GM18867 (cell line): ENCODE measurements around the gene FBRSL1.
A peak's percentile ranks its signal among the peaks of the same experiment; 100 is the strongest.

Experiments used
- ATAC-seq: cut with Tn5 transposase; IDR thresholded peaks from one replicate; pipeline ENCODE4 v1.9.1; 2021; ENCODE audit warnings: mild to moderate bottlenecking, moderate library complexity; ENCODE audit not compliant: unreplicated experiment

The FBRSL1 gene

DNA sequence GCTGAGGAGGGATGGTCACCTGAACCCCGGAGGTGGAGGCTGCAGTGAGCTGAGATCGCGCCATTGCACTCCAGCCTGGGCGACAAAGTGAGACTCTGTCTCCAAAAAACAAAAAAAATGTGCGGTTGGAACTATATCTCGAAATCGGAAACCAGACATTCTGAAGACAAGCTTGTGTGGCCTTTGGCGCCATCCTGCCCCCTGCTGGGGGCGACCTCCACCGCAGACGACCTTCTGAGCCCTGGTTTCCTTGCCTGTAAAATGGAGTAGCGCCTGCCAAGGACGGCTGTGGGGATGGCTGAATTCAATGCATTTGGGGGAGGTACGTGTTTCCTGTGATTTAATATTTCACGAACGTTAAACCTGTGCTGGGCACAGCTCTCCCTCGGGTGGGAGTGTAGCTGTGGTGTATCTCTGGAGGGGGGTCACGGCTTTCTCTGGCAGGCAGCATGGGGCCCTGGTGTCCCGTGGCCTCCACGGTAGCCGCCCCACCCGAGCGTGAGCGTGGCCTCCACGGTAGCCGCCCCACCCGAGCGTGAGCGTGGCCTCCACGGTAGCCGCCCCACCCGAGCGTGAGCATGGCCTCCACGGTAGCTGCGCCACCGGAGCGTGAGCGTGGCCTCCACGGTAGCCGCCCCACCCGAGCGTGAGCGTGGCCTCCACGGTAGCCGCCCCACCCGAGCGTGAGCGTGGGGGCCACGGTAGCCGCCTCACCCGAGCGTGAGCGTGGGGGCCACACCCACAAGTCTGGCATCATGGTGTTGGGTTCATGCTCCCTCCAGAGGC, 65.1 kb downstream of the FBRSL1 start:
- ATAC-seq: no peak

DNA sequence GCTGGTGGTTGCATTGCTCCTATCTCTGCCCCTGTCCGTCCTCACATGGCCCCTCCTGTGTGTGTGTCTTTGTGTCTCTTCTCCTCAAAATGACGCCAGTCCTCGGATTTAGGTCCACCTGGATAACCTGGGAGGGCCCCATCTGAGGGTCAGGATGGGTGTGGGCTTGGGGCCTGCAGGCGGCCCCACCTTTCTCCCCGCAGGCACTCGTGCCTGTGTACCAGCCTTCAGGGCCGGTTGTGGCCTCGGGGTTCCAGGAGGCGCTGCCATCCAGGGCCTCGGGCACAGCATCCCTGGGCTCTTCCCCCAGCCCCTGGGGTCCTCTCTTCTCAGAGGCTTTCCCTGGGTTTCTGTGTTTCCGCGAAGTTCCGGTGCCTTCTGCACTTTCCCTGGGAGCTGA, 65.7 kb downstream of the FBRSL1 start:
- no peak for ATAC-seq

DNA sequence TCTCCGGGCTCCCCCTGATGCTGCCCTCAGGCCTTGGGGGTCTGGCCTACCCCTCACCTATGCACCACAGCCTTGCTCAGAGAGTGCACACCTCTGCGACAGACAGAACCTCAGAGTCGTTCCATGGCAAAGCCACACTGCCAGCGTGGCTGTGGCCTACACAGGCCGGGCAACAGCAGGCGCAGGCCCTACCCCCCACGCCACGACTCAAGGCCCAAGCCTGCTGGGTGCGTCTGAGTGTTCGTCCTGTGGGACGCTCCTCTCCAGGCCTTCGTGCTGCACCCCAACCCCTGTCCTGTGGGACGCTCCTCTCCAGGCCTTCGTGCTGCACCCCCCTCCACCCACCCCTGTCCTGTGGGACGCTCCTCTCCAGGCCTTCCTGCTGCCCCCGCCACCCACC, 66.3 kb downstream of the FBRSL1 start:
- no peak for ATAC-seq

DNA sequence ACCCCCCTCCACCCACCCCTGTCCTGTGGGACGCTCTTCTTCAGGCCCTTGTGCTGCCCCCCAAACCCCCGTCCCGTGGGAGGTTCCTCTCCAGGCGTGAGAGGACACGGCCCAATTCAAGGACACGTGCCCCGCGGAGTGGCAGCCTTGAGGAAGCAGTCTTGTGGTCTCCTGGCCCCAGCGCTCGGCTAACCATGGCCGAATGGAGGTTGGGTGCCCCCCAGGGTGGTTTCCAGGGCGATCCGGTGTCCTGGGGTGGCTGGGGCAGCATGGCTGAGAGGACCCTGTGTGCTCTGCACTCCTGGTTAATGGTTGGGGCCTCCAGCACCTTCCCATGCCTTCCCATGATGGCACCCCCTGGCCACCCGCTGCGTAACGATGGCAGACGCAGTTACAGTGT, 66.8 kb downstream of the FBRSL1 start:
- no peak for ATAC-seq

DNA sequence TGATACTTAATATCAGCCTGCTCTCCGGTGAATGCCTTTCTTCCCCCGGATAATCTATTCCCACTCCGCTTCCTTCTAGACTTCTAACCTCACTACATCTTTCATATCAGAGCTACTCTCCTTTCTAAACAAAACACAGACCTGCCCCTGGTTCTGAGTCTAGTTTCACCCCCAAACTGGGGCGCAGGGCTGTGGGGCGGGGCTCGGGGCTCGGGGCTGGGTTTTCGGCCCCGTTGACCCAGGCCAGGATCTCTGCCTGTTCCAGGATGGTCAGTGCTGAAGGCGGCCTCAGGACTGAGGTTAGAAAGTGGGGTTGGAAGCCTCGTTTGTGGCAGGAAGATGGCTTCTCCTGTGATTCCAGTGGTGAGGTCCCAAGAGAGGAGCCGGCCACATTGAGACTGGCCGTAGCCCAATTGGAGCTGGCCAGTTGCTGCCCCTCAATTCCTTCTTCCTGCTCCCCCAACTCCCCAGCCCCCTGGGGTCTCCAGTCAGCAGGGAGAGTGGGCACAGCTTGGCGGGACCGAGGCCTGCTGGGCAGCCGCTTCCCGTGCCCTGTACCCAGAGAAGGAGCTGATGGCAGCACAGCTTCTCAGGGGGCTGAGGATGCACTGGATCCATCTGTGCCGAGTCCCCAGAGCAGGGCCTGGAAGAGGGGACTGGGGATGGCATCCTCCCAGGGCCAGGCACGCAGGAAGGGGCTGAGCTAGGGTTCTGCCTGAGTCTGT, 67.5 kb downstream of the FBRSL1 start:
- ATAC-seq: no peak

DNA sequence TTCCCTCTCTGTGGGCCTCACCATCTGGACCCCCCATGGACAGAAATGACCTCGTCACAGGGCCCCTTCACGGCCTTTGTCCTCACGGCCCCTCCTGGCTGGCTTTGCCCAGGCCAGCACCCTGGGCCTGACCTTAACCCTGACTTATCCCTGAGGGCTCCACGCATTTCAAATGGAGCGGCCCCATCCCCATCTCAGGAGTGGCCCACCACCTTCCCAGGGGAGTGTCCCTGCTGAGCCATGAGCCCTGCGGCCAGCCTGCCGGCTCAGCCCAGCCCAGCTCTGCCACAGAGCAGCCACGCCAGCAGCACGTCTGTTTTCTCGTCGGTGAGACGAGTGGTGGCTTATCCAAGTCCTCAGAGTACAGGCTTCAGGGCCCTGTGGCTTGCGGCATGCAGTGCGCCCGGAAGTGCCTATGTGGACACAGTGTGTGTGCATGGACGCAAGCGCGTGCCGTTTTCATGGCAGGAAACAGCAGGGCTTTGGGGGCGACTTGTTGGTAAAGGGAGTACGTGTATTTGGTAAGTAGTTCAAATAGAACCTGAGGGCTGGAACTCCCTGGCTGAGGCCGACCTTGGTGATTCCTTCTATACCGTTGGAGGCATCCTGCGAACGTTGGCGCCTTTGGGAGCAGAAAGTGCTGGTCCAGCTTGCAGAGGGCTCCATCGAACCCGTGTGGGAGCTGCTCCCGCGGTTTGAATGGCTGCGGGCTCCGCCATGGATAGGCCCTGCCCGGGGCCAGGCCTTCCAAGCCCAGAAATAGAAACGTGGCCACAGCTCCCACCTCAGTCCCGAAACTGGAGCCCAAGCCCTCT, 68.3 kb downstream of the FBRSL1 start:
- no peak for ATAC-seq

DNA sequence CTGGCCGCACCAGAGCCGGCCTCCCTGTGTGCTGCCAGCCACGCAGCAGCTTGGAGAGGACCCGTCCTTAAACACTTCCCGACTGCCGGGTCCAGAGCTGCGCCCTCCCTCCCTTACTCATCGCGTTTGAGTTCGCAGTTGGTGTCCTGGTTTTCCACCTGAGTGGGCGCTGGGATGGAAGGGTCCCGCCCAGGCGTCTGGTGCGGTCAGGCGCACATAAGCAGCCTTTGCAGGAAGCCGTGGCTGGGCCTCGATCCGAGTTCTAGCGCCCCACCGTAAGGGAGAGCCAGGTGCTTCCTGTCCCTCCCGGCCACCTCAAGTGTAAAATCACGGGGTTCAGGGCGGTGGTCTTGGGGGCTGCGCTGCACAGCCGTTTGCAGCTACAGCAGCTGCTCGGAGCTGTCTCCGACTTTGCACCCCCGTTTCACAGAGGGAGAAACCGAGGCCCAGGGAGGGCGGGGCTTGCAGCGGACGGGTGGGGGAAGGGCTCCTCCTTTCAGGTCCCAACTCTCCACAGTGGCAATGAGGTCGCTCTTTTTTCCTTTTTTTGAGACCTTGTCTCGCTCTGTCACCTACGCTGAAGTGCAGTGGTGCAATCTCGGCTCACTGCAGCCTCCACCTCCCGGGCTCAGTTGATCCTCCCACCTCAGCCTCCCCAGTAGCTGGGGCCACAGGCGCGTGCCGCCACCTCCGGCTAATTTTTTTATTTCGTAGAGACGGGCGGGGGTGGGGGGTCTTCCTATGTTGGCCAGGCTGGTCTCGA, 69.1 kb downstream of the FBRSL1 start:
- no peak for ATAC-seq

DNA sequence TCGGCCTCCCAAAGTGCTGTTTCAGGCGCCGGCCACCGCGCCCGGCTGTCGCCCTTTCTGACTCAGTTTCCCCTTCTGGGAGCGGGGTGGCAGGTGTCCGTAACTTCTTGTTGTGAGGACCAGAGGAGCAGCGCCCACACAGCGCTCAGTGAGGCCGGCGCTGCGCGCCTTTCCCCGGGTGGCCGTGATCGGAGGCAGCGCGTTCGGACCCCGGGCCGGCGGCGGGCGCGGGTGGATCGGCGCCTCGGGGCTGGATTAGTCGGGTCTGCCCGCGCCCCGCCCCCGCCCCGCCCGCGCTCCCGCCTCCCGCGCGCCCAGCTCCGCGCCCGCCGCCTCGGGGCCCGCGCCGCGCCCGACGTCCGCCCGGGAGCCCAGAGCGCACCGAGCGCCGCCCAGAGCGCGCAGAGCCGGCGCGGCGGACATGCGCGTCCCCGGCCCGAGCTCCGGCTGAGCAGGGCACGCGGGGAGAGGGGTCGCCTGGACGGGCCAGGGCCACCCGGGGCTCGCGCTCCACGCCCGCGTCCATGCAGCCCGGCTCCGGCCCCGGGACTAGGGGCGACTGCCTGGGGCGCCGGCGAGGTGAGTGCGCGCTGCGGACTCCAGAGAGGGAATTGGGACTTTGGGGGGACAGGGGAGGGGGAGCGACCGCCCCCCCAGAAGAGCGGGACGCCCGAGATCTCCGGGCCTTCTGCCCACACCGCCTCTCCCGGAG, 69.9 kb downstream of the FBRSL1 start:
- peak; percentile 50 for ATAC-seq

DNA sequence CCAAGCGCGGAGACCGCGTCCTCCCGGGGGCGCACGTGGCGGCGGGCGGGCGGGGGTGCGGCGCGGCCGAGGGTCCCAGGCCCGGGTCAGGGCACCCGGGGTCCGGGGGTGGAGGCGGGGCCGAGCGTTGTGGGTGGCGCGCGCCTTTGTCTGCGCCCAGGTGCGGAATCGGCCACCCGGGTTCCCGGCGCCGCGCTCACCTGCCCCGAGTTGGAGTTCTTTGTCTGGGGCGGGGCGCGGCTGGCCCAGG, 70.3 kb downstream of the FBRSL1 start:
- peak; percentile 32 for ATAC-seq

DNA sequence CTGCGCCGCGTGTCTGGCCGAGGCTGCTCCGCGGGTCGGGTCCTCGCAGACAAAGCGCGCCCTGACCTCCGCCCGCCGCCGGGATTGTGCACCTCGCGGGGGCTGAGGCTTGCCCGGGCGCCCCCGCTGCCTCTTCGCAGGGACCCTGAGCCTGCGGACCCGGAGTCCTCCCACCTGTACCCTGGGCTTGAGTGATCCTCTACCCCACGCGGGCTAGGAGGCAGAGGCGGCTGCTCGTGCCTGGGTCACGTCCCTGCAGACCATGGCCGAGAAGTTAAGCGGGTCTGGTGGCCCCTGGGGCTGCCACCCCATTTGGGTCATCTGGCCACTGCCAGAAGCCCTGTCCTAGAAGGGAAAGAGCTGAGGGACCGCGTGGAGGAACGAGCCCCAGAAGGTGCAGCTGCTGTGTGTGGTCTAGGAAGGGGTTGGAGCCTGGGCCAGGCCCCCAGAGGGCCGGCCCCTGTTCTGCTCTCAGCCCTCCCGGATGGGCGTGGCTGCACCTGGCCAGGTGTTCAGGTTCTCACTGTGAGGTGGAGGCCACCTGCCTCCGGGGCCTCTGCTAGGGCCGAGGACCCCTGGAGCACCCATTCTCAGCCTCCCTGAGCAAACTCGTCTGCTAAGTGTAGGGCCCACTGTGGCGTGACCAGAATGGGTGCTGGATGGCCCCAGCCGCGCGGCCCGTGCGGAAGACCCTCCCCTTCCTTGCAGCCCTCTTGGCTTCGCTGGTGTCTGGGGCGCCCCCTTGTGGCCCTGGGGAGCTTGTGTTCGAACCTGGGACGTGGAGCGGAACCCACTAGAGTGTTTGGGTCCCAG, 70.9 kb downstream of the FBRSL1 start:
- peak; percentile 13 for ATAC-seq
